HCT116 (cell line): ENCODE data around the gene IMMT. TPM values are rescaled to one million over a fixed set of nuclear protein-coding genes. Genes with fewer than 3 reads are reported as not detected.

Source experiments
- ATAC-seq: fragments of 200-7000 bp; cut with Tn5 transposase; 2 replicates; pipeline ENCODE4 v1.9.1; 2020; ENCODE audit warnings: mild to moderate bottlenecking, moderate library complexity
- BruUV-seq: library from RNA; stranded (reverse); fragments of 400-500 nt; replicated peaks from 2 replicates; lab custom pipeline; 2021; lab: Mats Ljungman, UMichigan
- CTCF ChIA-PET: fragments of 300-600 bp; sonication (Branson Sonifier 250); formaldehyde crosslinking; loops from one replicate; lab custom pipeline; 2021; ENCODE audit warnings: antibody characterized with exemption; lab: Charles Lee
- POLR2A ChIA-PET: fragments of 300-600, 350-600 bp; sonication (Branson Sonifier 250); formaldehyde crosslinking; loops from one replicate; lab custom pipeline; 2021; ENCODE audit warnings: antibody characterized with exemption; lab: Charles Lee
- RAD21 ChIA-PET, 2 experiments: fragments of 300-600 bp; sonication (Branson Sonifier 250); formaldehyde crosslinking; loops; one replicate each; lab custom pipeline; 2023; ENCODE audit warnings: low total read pairs in 2 of 2; ENCODE audit not compliant: uncharacterized antibody in 2 of 2, unreplicated experiment in 2 of 2, low non-redundant PET in 1 of 2; lab: Charles Lee
- DNase-seq: peaks from one replicate; pipeline ENCODE4 v3.0.0-alpha.2; 2010; ENCODE audit warnings: low read depth, low spot score
- H2AFZ ChIP-seq: fragments of 200-600 bp; shearing (Covaris generic), sonication (generic); 2 replicates; pipeline ENCODE4 v1.6.1; 2017; ENCODE audit warnings: low read depth, mixed run types, mixed read lengths, antibody characterized with exemption, low read length; ENCODE audit not compliant: poor library complexity, severe bottlenecking
- H3K27ac ChIP-seq: 2 replicates; pipeline ENCODE4 v1.5.1; 2012; ENCODE audit warnings: low read depth, low read length
- H3K27me3 ChIP-seq: fragments of 200-600 bp; sonication (generic); 2 replicates; pipeline ENCODE4 v1.6.1; 2016; ENCODE audit warnings: mixed run types, low read length, mixed read lengths; ENCODE audit not compliant: insufficient read depth
- H3K36me3 ChIP-seq, 2 experiments: fragments of 200-500 bp in 1 of 2; fragments of 200-600 bp in 1 of 2; sonication (Bioruptor generic) in 1 of 2; sonication (generic) in 1 of 2; 2 replicates each; pipeline versions ENCODE4 v1.5.1 to v1.6.1; 2014 to 2016; ENCODE audit warnings: low read length in 2 of 2, inconsistent platforms in 1 of 2, mixed read lengths in 1 of 2, mixed run types in 1 of 2; ENCODE audit not compliant: insufficient read depth in 2 of 2, control insufficient read depth in 1 of 2
- H3K4me1 ChIP-seq, 2 experiments: fragments of 200-600 bp in 1 of 2; sonication (generic) in 1 of 2; 2 replicates each; pipeline versions ENCODE4 v1.5.1 to v1.6.1; 2012 to 2017; ENCODE audit warnings: low read length in 2 of 2, inconsistent platforms in 1 of 2, mild to moderate bottlenecking in 1 of 2, mixed read lengths in 1 of 2, mixed run types in 1 of 2, moderate library complexity in 1 of 2; ENCODE audit not compliant: insufficient read depth in 2 of 2, control insufficient read depth in 1 of 2
- H3K4me2 ChIP-seq: fragments of 200-600 bp; sonication (generic); 2 replicates; pipeline ENCODE4 v1.6.1; 2017; ENCODE audit warnings: mixed run types, low read length, mixed read lengths
- H3K4me3 ChIP-seq, 2 experiments: fragments of 200-600 bp in 1 of 2; sonication (generic) in 1 of 2; replicated peaks in 1 of 2; 2 replicates each; pipeline ENCODE4 v1.5.1; 2011 to 2016; ENCODE audit warnings: low read length in 2 of 2, control low read depth in 1 of 2, low read depth in 1 of 2, mild to moderate bottlenecking in 1 of 2, mixed read lengths in 1 of 2, mixed run types in 1 of 2
- H3K79me2 ChIP-seq: fragments of 200-600 bp; sonication (generic); 2 replicates; pipeline ENCODE4 v1.6.1; 2017; ENCODE audit warnings: mild to moderate bottlenecking, mixed run types, low read length, moderate library complexity, mixed read lengths; ENCODE audit not compliant: insufficient read depth
- H3K9ac ChIP-seq: fragments of 200-600 bp; sonication (generic); 2 replicates; pipeline ENCODE4 v1.6.1; 2016; ENCODE audit warnings: low read length, mixed read lengths
- H3K9me2 ChIP-seq: fragments of 200-600 bp; sonication (generic), shearing (Covaris generic); 2 replicates; pipeline ENCODE4 v1.6.1; 2017; ENCODE audit warnings: mixed run types, mild to moderate bottlenecking, moderate library complexity; ENCODE audit not compliant: insufficient read depth
- H3K9me3 ChIP-seq, 2 experiments: fragments of 200-500 bp in 1 of 2; fragments of 200-600 bp in 1 of 2; sonication (Bioruptor generic) in 1 of 2; sonication (generic) in 1 of 2; 2 replicates each; pipeline ENCODE4 v1.6.1; 2014 to 2017; ENCODE audit warnings: low read length in 2 of 2, mixed read lengths in 2 of 2, inconsistent platforms in 1 of 2, low read depth in 1 of 2, mild to moderate bottlenecking in 1 of 2, mixed run types in 1 of 2, moderate library complexity in 1 of 2; ENCODE audit not compliant: control insufficient read depth in 1 of 2, insufficient read depth in 1 of 2
- H4K20me1 ChIP-seq: fragments of 200-600 bp; sonication (generic), shearing (Covaris generic); 2 replicates; pipeline ENCODE4 v1.6.1; 2017; ENCODE audit warnings: mixed run types, mild to moderate bottlenecking, moderate library complexity; ENCODE audit not compliant: insufficient read depth
- ATF3 ChIP-seq: IDR thresholded peaks from 2 replicates; pipeline ENCODE4 v1.6.1; 2012
- EZH2phosphoT487 ChIP-seq: fragments of 200-600 bp; IDR thresholded peaks from 2 replicates; pipeline ENCODE4 v1.6.1; 2018; ENCODE audit warnings: antibody characterized with exemption, borderline replicate concordance
- POLR2A ChIP-seq: IDR thresholded peaks from 2 replicates; pipeline ENCODE4 v1.7.0; 2011; ENCODE audit warnings: borderline replicate concordance; ENCODE audit not compliant: insufficient read depth, insufficient read length; ENCODE audit errors: extremely low read depth
- SRF ChIP-seq: IDR thresholded peaks from 2 replicates; pipeline ENCODE4 v1.6.1; 2012; ENCODE audit warnings: low read depth
- TCF7L2 ChIP-seq: IDR thresholded peaks from 2 replicates; pipeline ENCODE4 v1.7.0; 2011; ENCODE audit warnings: borderline replicate concordance, inconsistent platforms; ENCODE audit not compliant: insufficient read depth, insufficient read length; ENCODE audit errors: extremely low read depth
- ZNF274 ChIP-seq: fragments of 200-500 bp; sonication (Bioruptor generic); IDR thresholded peaks from 2 replicates; pipeline ENCODE4 v1.6.1; 2014; ENCODE audit warnings: mild to moderate bottlenecking, low read depth, low read length, inconsistent platforms
- intact Hi-C: fragments of 100-400 bp; cut with micrococcal nuclease; formaldehyde crosslinking; loops from 2 replicates; pipeline ENCODE4 v1.10.0; 2022
- total RNA-seq: library from RNA; stranded (reverse); gene quantifications from one replicate; pipeline ENCODE4 v1.2.1, GENCODE V29; 2021; ENCODE audit not compliant: unreplicated experiment
- TF ChIP-seq, protein P1 (sequence below): IDR thresholded peaks from 2 replicates; pipeline ENCODE4 v1.6.1; 2011; ENCODE audit warnings: mild to moderate bottlenecking, low read length, moderate library complexity; ENCODE audit not compliant: insufficient replicate concordance; ENCODE audit errors: extremely low read depth

The IMMT gene
- total RNA-seq, 1 experiment from 2014 or later: 125 TPM

DNA sequence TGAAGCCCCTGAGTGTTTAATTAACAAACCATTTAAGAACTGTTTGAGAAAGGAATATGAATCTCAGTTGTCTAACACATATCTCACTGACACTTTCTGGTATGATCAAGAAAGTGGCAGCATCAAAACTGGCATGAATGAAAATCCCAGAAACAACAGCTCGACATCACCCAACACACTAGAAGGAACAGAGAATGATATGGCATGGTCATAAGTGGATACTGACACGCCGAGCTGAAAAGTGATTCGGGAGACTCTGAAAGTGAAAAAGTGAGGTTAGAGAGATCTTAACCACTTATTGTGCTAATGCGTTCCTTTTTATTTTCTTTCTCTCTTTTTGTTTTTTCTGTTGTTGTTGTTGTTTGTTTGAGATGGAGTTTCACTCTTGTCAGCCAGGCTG lies 41.9 kb upstream of the IMMT start (continued):
- TF ChIP-seq SRF: no peak
- TF ChIP-seq, protein P1, sequence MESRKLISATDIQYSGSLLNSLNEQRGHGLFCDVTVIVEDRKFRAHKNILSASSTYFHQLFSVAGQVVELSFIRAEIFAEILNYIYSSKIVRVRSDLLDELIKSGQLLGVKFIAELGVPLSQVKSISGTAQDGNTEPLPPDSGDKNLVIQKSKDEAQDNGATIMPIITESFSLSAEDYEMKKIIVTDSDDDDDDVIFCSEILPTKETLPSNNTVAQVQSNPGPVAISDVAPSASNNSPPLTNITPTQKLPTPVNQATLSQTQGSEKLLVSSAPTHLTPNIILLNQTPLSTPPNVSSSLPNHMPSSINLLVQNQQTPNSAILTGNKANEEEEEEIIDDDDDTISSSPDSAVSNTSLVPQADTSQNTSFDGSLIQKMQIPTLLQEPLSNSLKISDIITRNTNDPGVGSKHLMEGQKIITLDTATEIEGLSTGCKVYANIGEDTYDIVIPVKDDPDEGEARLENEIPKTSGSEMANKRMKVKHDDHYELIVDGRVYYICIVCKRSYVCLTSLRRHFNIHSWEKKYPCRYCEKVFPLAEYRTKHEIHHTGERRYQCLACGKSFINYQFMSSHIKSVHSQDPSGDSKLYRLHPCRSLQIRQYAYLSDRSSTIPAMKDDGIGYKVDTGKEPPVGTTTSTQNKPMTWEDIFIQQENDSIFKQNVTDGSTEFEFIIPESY: no peak
- no peak for TF ChIP-seq ATF3
- TF ChIP-seq, all 23 proteins: peak for 0

DNA sequence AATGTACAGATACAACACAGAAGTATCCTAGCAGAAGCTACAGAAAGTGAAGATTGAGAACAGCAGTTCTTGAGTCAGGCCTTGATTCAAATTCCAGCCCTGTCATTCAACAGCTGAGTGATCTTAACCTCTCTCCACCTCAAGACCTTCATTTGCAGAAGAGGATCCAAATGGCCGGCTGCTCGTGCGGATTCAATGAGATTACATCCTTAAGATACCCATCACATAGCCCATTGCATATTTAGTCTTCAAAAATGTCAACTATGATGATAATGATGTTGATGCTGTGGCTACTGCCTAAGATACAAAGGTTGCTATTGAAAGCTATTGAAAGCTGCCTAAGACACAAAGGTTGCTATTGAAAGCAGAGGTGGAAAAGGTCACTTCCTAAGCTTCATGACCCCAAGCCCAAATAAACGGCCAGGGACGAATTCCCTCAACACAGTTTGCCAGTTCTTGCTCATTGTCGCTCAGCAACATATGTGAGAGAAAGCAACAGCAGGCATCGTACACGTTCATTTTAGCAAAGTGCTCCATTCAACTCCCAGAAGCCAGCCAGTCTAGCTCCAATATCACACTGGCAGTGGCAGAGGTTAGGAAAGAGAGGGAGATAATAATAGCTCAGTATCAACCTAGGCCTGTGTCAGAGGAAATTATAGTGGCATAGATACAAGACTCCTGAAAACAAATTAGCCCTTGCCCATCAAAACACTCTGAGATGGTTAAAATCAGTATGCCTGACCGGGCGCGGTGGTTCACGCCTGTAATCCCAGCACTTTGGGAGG lies 40.1 kb upstream of the IMMT start:
- Histone ChIP-seq H2AFZ (no peak overlapping the region), H3K36me3 (no peaks in the 10 kb centered on the region), H3K4me3 (no peak overlapping the region), H3K79me2 (no peaks in the 10 kb centered on the region), H3K9me3 (no peaks in the 10 kb centered on the region), H4K20me1 (no peaks in the 10 kb centered on the region), H3K9me2 (no peaks in the 10 kb centered on the region), H3K9ac (no peak overlapping the region), H3K4me2 (no peak overlapping the region), H3K4me1 (no peaks in the 10 kb centered on the region), H3K27me3 (no peaks in the 10 kb centered on the region), H3K27ac (no peak overlapping the region)
- POLR2A ChIA-PET: no interaction called here
- no TSS peak for BruUV-seq
- intact Hi-C loops: no loop called here
- TF ChIP-seq EZH2phosphoT487 (no peak), TCF7L2 (no peak), ZNF274 (no peak), POLR2A (no peak)
- DNase-seq (no peak), ATAC-seq (no peak)
- RAD21 ChIA-PET: no interaction called here
- CTCF ChIA-PET: interaction anchor here (0.9 kb wide), 1 partner anchor 14 kb away, joined by 3 read pairs; no protein-coding TSS in a partner anchor
